ENCODE results near the gene FOSB.

Gene FOSB

GRCh38 chr19:45475537-45476291 is 7.9 kb downstream of the FOSB start:
- H3K4me3 ChIP-seq = no peak overlapping the region
- H3K27ac ChIP-seq = no peak overlapping the region

DNA sequence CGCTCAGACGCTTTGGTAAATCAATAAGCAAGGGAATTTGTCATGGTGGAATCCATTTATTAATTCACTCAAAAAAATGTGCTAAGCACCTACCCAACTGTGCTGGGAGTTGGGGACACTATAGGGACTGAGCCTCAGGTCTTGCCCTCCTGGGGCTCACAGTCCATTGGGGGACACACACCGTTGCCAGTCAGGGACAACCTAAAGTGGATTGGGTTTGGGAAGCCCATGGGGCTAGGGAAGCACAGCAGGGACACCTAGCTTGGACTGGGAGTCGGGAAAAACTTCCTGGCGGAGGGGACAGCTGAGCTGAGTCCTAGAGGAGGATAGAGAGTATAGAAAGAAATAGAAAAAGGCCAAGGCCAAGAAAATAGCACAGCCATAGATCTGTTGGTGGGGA is 8.5 kb downstream of the FOSB start:
- Histone ChIP-seq H3K27ac (no peak overlapping the region), H3K4me3 (no peak overlapping the region)

DNA sequence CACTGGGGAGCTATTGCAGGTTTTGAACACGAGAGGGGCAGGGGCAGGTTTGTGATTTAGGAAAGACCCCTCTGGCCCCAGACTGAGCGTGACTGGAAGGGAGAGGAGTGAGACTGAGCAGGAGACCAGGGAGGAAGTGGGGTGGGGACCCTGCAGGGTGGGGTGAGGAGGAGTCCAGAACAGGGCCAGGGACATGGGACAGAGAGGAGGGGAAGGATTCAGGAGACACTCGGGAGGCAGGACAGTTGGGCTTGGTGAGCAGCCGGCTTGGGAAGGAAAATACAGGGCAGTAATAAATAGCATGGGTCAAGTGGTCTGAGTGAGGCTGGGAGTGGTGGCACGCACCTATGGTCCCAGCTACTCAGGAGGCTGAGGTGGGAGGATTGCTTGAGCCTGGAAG is 9.4 kb downstream of the FOSB start:
- Histone ChIP-seq H3K4me3 (no peak overlapping the region), H3K27ac (peak overlapping the region in 2 of 21 experiments; percentile 19 to 98)

DNA sequence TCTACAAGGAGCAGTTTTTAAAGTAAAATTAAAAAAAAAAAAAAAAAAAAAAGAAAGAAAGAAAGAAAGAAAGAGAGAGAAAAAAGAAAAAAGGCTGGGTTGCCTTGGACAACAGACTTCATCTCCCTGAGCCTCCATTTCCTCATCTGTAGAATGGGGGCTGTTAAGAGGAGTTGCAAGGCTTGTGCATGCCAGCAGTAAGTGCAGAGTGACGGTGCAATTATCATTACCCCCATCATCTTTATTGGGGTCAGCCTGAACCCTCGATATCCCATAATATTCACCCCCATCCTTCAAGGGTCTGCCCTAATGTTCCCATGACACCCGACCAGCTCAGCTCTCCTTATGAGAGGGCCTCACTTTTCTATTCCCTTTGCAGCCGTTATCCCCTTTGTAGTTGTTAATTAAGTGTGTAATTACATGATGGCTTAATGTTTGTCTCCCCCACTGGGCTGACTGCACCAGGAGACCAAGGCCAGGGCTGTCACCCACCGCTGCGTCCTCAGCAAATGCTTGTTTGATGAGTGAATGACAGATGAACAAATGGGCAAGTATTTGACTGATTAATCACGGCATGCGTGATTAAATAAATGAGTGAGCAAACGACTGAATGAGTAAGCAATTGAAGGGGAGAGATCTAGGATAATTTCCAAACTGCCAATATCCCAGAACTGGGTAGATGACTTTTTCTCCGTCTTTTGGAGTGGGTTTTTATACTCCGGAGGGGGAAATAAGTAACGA is 10.1 kb downstream of the FOSB start:
- H3K4me3 ChIP-seq = peak overlapping the region; percentile 19 to 50 (median 40)

GRCh38 chr19:45478454-45479238 is 10.8 kb downstream of the FOSB start:
- H3K4me3 ChIP-seq = peak overlapping the region; percentile 19 to 50 (median 40)
- H3K27ac ChIP-seq = peak overlapping the region; percentile 71 to 100 (median 95)

More for the DNA sequence above, 10.1 kb downstream of the FOSB start:
- H3K27ac ChIP-seq = peak overlapping the region in 20 of 21 experiments; percentile 71 to 100 (median 95)

- no peak overlapping the region for H3K27ac ChIP-seq
- no peak overlapping the region for H3K4me3 ChIP-seq
These were observed 15.2 kb downstream of the FOSB start for GRCh38 chr19:45483033-45483432.

DNA sequence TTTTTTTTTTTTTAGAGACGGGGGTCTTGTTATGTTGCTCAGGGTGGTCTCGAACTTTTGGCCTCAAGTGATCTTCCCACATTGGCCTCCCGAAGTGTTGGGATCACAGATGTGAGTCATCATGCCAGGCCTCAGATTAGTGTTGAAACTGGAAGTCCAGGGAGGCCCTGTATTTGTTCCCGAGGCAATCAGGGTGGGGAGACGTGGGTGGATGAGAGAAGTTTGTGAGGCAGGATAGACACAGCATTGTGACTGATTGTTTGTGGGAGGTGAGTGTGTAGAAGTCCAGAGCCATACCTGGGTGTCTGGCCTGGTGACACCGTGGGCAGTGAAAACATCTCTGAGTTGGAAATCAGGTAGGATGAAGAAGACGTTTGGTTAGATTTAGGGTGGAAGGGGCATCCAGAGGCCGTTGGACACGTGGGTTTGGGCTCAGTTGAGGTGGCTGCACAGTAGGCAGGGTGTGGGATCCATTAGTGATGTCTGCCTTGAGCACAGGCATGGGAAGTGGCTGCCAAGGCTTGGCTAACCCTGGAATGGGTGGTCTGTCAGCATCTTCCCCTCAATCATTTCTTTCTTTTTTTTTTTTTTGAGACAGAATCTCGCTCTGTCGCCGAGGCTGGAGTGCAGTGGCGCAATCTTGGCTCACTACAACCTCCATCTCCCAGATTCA is 16.6 kb downstream of the FOSB start:
- peak overlapping the region in 5 of 21 experiments; percentile 23 to 78 (median 54) for H3K27ac ChIP-seq

GRCh38 chr19:45485305-45486077 is 17.7 kb downstream of the FOSB start:
- H3K27ac ChIP-seq = peak overlapping the region in 20 of 21 experiments; percentile 10 to 80 (median 60)
- peak overlapping the region; percentile 46 to 76 (median 67) for H3K4me3 ChIP-seq

More for the DNA sequence above, 16.6 kb downstream of the FOSB start:
- no peak overlapping the region for H3K4me3 ChIP-seq

GRCh38 chr19:45488708-45489107 is 20.9 kb downstream of the FOSB start:
- no peak overlapping the region for H3K27ac ChIP-seq
- H3K4me3 ChIP-seq = no peak overlapping the region

- H3K27ac ChIP-seq = no peak overlapping the region
- H3K4me3 ChIP-seq = no peak overlapping the region
These were observed 21.5 kb downstream of the FOSB start for GRCh38 chr19:45489216-45489855.

DNA sequence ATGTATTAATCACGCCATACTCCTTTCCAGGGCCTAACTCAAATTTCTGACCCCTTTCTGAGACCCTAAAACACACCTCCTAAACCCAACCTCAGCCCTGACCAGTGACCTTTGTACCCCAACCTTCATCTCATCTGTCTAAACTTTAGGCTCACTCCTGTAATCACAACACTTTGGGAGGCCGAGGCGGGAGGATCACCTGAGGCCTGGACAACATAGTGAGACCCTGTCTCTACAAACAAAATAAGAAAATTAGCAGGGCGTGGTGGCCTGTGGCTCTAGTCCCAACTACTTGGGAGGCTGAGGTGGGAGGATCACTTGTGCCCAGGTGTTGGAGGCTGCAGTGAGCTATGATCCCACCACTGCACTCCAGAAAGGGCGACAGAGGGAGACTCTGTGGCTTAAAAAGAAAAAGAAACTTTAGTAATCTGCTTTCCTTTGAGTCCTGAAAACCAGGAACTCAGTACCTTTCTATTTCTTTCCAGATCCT is 24.4 kb downstream of the FOSB start:
- H3K27ac ChIP-seq = no peak overlapping the region
- peak overlapping the region in 2 of 7 experiments; percentile 30 to 40 for H3K4me3 ChIP-seq

DNA sequence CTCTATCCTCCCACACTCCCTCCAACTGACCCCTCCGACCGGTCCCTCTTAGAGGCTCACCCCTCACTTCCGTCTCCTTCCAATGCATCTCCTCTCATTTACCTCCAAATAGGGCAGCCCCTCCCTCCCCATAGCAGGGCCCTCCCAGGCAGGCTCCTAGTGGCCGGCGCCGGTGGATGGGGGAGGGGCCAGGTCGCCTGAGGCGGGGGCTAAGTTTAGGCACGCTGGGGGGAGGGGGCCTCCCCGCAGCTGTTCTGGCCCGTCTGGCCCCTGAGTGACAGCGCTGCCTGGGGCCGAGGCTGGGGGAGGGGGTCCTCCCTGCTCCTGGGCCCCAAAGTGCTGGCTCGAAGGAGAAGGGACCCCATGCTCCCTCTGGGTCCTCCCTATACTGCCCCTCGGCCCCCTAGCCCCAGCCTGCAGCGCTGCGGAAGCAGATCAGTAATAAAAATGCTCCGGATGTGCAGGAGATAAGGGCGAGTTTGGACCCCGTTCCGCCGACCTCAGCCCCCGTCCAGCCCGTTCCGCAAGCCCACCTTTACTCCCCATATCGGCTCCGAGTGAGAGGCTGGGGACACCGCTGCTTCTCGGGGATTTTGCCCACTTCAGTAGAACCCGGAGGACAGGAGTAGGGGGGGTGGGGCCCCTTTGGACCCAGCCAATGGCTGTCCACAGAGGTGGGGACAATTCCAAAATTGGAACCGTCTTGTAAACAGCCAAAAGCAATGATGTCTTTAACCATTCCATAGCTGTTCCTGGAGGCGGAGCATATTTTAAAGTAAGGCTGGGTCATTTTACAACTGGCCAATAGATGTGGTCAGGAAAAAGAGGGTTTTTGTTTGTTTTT is 25.1 kb downstream of the FOSB start:
- Histone ChIP-seq H3K4me3 (peak overlapping the region; percentile 27 to 40 (median 31)), H3K27ac (peak overlapping the region in 6 of 21 experiments; percentile 22 to 68 (median 50))

DNA sequence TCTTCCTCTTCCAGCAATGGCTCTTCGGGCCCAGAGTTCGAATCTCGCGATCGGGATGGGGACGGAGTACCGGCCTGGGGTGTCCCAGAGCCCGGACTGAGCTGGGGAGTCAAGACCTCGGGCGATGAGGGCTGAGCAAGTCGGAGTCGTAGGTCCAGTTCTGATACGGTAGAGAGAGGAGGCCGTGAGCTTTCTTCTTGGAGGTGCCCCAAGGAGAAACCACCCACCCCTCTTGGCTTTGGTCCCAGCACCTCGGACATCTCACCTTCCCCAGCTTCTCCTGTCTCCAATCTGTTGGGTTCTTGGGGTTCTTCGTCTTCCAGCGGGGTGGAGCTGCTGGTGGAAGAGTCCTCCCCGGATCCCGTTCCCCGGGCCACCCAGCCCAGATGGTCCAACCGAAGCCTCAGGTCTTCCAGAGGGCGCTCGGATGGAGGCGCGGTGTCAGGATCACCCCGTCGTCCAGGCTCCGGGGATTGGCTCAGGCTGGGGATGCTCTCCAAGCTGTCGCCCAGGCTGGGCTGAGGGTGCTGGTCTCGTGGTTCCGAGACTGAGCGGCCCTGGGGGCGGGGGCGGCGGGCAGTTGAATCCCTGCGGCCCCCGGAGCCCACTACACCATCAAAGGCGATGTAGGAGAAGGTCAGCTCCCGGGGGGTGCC is 26.6 kb downstream of the FOSB start:
- H3K4me3 ChIP-seq = no peak overlapping the region
- H3K27ac ChIP-seq = no peak overlapping the region

DNA sequence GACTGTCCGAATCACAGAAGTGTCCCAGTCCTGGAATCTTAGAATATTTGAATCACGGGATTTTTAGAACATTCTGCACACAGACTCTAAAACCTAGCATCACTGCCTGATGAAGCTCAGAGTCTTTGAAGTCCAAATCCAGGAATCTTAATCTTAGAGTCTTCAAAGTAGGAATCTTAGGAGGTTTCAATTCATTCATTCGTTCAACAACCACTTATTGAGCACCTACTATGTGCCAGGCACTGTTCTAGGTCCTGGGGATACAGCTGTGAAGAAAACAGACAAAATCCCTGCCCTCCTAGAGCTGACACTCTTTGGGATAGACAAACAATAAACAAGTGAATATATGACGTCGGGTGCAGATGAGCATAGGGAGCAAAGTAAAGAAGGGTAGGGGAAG is 27.4 kb downstream of the FOSB start:
- Histone ChIP-seq H3K4me3 (no peak overlapping the region), H3K27ac (no peak overlapping the region)

DNA sequence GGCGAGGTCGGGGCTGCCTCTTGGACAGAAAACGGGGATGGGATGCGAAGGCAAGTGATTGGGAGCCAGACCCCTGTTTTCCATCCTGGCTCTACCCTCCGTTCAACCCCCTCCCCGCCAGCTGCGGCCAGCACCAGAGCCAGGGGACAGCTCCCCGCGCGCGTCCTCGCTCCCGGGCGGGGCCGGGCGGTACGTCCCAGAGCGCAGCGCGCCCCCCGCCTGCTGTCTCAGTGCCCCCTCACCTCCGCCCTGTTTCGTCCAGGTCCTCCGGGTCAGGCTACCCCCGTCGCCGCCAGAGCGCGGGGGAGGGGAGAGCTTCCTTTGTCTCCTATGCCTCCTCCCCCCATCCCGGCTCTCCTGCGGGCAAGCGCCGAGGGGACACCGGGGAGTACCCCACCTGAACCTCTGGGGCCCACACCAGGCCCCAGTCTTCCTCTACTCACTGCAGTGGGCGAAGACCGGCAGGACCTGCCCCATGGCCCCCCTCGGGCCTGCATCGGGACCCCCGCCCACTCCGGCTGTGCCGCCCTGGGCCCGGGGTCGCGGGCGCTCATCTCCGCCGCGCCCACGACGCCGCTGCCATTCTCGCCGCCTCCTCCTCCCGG is 28.7 kb downstream of the FOSB start:
- H3K27ac ChIP-seq = peak overlapping the region in 5 of 21 experiments; percentile 10 to 74 (median 52)
- H3K4me3 ChIP-seq = peak overlapping the region; percentile 48 to 71 (median 67)

DNA sequence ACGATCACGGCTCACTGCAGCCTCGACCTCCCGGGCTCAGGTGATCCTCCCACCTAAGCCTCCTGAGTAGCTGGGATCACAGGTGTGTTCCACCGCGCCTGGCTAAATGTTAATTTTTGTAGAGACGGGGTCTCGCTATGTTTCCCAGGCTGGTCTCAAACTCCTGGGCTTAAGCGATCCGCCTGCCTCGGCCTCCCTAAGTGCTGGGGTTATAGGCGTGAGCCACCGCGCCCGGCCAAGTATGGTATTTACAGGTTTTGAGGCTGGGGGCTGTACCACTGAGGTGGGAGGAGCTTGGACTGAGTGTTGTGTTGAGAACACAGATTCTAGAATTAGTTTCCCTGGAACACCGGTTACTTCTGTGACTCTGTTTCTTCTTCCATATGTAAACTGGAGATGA is 30.0 kb downstream of the FOSB start:
- Histone ChIP-seq H3K4me3 (no peak overlapping the region), H3K27ac (peak overlapping the region in 1 of 21 experiments; percentile 54)

All from skin epidermis (tissue), 12 donors.